T-helper 1 cell (primary cell): ENCODE data around the gene SLC25A1.
A peak's percentile ranks its signal among the peaks of the same experiment; 100 is the strongest.
"Not testable (repeated sequence)": the region's sequence is repeated elsewhere in the genome, so short reads cannot be mapped to it uniquely, and the experiment has no call there.

ENCODE experiments used
- DNase-seq, 5 donors: peaks; one replicate each; pipeline ENCODE4 v3.0.0-alpha.2; 2012 to 2020

Gene SLC25A1

DNA sequence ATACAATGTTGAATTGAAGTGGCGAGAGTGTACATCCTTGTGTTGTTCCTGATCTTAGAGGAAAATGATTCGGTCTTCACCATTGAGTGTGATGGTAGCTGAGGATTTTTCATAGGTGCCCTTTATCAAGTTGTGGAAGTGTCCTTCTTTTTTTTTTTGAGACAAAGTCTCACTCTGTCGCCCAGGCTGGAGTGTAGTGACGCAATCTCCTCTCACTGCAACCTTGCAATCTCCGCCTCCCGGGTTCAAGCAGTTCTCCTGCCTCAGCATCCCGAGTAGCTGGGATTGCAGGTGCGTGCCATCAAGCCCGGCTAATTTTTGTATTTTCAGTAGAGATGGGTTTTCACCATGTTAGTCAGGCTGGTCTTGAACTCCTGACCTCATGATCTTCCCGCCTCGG, 19.9 kb downstream of the SLC25A1 start:
- DNase-seq: not testable (repeated sequence)

DNA sequence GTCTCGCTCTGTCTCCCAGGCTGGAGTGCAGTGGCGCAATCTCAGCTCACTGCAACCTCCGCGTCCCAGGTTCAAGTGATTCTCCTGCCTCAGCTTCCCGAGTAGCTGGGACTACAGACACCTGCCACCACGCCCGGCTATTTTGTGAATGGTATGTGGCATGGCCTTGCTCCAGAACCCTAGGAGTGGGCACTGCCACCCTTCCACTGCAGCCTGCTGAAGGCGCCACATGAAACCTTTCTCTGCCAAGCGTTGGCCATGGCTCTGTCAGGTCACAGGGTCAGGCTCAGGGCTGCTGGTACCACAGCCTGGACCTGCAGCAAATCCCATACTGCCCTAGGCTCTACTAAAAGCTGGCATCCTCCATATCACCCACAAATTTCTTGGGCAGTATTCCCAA, 22.4 kb downstream of the SLC25A1 start:
- not testable (repeated sequence) for DNase-seq

DNA sequence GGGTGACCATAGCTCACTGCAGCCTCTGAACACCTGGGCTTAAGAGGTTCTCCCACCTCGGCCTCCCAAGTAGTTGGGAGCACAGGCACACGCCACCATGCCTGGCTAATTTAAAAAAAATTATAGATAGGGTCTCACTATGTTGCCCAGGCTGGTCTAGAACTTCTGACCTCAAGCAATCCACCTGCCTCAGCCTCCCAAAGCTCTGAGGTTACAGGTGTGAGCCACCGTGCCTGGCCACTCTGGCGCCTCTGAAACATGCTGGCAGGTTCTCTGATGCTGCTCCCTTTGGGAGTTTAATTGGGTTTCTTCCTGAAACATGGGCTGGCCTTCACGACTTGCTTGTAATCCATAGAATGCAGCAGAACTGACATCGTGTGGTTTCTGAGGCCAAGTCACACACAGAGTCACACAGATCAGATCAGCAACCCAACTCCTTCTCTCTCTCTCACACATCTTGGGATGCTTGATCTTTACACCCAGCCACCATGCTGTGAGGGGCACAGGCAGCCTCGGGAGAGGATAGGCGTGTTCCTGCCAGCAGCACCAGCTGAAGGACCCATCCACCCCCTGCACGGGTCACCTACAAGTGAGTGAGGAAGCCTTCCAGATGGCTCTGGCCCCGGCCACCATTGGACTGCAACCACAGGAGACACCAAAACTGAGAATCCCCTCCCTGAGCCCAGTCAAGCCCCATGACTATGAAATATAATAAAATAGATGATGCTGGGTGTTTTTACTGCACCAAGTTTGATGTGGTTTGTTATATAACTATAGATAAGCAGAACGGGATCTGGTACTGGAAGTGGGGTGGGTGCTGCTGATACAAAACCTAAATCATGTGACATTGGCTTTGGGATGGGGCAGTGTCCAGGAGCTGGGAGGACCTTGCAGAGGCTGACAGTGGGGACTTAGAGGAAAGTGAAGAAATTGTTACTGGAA, 25.3 kb downstream of the SLC25A1 start:
- no peak for DNase-seq

DNA sequence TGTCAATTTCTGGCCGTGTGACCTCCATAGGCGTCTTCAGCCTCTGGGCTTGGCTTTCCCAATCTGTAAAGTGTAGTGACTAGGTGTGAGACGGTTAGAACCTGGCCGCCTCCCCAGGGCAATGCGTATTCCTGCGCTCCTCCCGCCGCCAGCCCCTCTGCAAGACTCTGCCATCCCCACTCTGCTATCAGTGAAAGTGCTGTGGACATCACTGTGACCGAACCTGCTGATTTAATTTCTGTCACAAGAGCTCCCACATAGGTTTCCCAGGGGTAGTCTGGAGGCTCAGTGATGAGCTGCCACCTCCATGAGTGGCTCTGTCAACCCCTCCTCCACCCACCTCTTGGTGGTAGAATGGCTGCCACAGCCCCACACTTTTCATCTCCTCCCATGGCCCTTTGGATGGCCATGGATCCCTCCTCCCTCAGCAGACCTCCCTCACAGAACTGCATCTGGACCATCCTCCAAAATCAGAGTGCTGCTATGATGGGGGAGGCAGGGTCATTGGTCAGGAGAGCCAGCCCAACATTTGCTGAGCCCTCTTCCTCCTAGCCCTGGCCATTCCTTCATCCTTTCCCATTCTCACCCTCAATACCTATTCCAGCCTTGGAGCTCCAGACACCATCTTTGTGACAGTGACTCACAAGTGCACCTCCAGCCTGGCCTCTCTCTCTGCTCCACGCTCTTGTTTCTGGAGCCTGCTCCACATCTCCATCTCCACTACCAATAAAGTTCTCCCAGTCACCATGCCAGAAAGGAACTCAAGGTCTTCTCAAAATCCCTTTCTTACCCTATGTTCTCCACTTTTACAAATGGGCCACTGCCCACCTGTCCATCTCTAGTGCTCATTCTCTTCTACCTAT, 27.0 kb downstream of the SLC25A1 start:
- no peak for DNase-seq

DNA sequence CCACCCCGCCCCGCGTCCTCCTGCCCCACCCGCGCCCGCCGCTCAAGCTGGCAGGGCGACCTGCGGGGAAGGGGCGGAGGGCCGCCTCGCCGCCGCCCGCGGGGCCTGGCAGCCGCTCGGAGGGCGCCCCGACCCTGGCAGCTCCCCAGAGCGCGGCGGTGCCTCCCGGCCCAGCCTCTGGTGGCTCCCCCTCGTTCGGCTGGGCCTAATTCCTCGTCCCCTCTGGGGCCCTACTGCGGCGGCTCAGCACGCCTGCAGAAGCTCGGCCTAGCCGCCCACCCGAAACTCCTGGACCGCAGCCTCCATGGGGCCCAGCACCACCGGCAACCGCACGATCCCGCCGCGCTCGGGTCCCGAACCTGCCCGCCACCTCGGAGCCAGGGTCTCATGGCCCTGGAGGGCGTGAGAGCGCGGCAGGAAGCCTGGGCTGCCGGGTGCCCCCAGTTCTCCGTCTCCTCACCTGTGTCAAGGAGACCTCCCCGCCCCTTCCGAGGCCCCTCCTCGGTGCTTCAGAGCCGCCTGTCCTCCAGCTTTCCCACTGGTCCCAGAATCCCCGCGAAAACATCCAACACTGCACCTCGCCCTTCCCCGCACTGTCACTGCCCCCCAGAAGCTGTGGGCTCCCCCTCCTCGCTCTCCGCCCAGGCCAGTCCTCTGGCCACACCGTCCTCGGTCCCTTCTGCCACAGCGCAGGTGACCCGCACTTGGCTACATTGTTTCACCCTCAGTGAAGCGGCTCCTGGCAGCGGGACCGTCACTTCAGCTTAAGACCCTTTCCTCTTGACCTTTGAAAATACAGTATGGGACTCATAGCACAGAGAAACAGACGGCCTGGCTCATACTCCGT, 27.8 kb downstream of the SLC25A1 start:
- DNase-seq: no peak

DNA sequence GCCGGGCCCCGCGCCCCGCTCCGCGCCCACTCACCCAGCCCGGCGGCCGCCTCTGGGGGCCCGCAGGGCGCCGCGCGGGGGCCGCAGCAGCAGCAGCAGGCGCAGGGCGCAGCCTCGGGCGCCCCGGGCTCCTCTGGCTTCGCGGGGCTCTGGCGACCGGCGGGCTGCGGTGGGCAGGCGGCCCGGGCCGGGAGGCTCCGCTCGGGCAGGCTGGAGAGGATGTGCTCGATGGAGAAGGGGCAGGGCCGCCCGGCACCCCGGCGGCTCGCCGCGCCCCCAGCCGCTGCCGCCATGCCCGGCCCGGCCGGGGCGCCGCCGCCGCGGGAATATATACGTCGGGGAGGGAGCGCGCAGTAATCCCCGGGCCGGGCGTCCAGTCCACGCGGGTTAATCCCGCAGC, 28.5 kb downstream of the SLC25A1 start, which contains the start of gene GSC2:
Gene GSC2, minus strand, starts transcription at position 302 of the 400 bp plus-strand sequence. Its CDS starts 9 bp downstream, at position 293.
- DNase-seq: no peak

DNA sequence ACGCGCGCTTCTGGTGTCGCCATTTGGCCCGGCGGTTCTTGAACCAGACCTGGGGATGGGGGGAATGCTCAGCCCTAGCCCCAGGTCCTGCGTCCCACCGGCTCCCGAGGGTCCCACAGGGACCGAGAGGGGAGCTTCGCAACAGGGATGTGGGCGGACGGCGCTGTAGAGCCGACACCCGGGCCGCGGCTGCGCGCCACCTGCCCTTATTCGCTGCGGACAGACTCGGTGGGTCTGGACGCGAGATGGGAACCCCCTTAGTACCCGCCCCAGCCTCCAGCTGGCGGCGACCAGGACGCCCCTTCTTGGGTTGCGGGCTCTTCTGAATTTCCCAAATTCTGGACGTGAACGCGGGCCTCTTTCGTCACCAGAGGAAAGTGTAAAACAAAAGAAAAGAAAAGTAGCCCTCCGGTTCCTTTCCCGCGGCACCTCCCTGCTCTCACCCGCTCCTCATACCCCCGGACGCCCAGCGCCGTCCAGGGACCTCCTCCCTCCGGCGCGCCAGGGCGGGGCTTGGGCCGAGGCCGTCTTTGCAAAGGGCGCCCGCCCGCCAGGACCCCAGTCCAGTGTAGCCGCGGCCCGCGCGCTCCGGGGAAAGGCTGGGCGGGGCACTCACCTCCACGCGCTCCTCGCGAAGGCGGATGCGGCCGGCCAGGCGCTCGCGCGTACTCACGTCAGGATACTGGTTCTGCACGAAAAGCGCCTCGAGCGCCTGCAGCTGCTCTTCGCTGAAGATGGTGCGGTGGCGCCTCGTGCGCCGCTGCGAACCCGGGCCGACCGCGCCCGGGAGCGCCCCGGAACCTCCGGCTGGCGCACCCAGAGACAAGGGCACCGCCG, 29.3 kb downstream of the SLC25A1 start:
- peak in 3 of 5 donors; percentile 17 to 62 (median 23) for DNase-seq

DNA sequence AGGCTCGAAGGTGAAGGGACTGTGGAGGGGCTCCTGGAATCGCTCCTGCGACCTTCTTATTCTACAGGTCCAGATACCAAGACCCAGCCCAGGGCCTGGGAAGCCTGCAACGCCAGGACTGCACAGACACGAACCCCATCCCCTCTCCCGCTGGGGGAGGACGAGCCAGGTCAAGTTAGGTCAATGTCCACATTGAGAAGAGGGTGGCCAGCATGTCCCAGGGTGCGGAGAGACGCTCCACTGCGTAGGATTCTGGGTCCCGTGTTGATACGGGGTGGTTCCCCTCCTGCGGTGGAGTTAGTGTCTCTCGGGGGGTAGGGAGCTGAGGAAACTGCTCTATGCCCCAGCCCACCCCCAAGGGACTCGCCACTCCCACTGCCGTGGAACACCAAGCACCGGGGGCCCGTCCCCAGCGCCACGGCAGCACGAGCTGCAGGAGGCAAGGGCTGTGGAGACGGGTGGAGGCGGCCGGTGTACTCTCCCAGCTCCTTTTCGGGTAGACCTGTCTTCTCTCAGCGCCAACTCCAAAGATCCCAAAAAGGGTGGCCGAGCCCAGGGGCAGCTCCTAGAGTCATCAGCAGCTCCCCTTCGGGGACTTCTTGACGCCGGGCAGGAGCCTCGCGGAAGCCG, 30.0 kb downstream of the SLC25A1 start:
- DNase-seq: no peak

DNA sequence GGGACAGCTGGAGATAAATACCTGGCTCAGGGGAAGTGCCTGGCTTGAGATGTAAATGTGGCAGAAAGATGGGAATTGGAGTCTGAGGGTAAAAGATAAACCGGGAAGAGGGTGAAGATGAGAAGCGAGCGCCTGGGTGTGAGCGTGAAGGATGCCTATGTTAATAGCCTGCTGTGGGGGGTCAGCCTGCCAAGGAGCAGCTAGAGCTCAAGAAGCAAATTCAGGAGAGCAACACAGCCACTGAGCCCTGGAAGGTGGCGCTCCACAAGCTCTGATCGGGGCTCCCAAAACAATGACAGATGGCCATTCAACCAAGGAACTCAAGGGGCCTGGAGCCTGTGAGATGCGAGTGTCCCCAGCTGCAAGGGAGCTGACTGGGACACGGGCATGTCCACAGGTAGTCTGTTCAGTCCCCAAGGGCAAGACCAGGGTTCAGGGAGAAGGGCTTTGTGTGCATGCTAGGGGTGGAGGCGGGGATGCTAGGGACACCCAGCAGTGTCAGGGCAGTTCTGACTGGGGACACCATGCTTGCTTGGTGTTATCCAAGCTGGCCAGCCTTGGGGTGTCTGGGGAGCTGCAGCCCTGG, 31.2 kb downstream of the SLC25A1 start:
- no peak for DNase-seq

DNA sequence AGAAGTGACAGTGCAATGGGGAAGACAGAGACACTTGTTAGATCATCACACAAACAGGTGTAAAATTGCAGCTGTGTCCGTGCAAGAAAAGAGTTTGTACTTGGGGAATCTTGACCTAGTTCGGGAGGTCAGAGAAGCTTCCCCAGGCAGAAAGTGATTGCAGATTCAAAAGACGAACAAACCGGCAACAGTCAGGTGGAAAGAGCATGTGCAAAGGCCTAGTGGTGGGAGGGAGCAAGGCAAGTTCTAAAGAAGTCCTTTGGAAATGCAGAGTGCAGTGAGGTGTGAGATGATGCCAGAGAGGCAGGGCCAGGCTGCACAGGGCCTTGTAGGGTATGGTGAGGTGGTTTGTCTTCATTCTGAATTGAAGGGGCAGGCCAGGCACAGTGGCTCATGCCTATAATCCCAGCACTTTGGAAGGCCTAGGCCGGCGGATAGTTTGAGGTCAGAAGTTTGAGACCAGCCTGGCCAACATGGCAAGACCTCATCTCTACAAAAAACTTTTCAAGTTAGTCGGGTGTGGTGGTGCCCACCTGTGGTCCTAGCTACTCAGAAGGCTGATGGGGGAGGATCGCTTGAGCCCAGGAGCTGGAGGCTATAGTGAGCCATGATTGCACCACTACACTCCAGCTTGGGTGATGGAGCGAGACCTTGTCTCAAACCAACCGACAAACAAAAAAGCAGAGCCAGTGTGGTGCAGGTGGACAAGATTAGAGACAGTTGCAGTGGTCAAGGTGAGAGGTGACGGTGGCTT, 32.1 kb downstream of the SLC25A1 start:
- DNase-seq: no peak

DNA sequence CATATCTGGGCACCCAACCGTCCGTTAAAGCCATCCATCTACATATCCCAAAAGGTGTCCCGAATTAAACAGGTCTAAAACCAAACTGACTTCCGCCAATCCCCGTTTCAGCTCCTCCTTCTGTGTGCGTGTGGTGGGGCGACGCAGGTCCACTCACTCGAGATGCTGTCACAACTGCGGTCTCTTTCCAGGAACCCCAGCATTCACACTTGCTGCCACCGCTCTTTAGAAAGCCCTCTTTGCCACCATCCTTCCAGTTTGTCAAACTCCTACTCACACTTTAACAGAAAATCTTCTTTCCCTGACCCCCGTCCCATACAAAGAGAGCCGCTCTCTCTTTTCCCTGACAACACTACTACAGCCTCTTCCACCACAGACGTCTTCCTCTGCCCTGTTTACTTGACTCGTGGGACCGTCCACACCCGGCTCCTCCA, 34.6 kb downstream of the SLC25A1 start:
- peak in 2 of 5 donors; percentile 11 to 55 for DNase-seq

DNA sequence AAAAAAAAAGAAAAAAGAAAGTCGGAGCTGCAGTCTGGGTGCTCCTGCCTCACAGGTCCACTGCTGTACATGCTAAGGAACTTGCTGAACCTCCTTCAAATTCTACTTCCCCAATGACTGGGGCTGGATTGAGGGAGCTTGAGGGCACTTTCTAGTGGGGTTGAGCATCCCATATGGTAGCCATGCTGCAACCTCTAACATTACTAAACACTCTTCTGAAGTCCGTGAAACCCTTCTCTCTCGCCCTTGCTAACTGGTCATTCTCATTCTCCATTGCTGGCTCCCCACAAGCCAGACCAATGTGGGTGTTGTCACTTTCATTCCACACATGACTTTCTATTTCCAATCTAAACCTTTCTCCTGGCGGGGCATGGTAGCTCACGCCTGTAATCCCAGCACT, 35.3 kb downstream of the SLC25A1 start:
- DNase-seq: no peak

DNA sequence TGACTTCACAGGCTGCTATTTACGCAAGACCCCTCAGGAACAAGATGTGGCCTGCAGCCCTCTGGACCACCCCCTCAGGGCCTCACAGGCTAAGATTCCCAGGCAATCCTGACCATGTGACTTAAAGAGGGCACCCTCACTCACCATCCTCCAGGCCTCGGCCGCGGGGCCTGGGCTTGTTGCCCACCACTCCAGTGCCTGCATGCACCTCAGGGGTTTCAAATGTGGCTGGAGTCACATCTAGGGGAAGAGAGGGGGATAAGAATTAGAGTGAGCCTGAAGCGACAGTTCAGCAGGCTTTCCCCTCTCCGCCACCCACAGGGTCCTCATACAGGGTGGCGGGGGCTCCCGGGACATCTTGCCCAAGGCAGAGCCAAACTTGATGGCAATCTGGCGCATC, 36.1 kb downstream of the SLC25A1 start:
- DNase-seq: no peak

DNA sequence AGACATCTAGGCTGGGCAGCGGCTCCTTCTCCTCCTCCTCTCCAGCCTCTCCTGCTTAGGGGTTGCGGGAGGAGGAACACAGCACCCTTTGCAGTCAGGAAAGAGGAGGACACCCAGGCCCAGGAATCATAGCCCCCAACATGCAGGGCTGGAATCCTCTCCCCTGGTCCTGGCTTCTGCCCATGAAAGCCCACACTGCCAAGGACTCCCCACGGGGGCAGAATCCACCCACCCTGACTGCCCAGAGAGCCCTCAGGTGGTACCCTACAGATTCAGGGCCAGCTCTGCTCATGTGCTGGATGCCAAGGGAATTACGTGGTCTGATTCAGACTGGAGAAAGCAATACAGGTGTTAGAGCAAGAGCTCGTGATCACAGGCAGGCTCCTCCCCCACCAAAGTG, 38.6 kb downstream of the SLC25A1 start:
- no peak for DNase-seq

DNA sequence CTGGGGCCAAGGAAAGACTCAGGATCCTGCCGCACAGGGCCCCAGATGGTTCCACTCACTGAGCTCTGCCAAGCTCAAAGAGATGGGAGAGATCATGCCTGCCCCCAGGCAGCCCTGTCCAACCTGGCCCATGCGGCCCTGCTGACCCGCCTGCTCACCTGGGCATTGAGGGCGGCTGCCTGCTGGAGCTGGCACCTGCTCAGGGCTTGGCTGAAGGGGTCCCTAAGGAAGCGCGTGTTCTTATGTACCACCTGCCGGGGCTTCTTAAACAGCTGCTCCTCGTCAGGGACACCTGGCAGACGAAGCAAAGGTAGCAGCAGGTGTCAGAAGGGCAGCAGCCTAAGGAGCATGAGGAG, 39.6 kb downstream of the SLC25A1 start:
- DNase-seq: no peak

DNA sequence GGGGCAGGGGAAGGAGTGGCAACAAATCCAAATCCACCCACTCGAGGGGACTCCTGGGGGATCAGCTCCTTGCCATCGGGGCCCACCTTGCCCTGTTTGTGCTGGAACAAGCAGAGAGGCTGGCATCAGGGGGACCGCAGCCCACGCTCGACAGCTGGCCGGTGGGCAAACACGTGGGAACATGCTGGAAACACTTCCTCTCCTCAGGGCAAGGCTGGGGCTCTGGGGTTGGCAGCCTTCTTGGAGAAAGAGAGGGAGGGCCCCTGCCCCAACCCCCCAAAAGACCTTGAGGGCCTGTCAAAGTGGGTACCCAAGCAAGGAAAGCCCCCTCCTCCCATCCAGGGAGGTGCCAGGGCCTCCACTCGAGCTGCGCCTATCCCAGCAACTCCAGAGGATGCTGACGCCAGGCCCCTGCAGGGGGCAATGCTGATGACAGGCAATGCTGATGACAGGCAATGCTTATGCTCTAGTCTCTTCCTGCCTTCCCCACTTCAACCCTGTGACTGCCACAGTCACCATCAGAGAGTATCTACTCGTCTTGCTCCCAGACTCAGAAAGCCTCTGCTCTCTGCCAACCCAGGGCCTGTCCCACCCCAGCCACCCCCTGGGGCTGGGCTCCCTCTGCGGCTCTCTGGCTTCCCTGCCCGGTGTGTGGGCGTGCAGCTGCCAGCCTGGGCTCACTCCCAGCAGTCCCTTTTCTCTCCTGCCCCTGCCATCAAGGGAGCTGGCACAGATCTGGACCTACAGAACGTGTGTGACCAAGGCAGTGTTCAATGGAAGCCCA, 40.1 kb downstream of the SLC25A1 start:
- no peak for DNase-seq

DNA sequence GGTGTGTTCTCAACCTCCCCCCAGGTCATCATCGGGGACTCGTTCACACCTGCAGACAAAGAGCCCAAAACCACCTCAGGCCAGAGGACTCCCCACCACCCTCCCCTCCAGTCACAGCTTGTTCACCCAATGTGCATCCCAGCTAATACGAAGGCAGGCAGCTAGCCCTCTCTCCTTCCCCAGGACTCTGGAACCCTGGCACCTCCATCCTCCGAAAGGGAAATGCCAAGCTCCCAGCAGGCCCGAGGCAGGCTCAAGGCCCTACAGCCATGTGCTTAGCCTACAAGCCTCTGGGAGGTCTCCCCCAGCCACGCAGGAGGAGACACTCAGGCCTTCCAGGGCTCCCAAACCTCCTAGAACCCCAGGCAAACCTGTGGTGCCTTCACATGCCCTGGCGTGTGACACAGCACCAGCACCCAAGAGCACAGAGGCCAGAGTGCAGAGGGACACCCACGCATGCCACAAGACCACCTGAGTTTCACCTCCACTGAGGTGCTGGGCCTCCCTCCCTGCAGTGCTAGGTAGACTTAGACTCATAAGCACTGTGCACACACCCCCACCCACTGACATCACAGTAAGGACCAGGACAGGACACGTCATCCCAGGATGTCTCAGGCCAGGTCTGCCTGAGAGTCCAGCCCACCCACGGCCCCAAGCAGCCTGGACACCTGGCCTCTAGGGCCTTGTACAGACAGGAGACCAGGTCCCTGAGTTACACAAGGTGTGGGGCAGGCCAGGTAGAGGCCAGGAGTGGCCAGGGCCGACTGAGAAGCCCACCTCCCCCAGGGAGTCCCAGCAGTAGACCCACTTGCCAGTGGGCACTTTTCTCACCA, 40.9 kb downstream of the SLC25A1 start:
- no peak for DNase-seq

DNA sequence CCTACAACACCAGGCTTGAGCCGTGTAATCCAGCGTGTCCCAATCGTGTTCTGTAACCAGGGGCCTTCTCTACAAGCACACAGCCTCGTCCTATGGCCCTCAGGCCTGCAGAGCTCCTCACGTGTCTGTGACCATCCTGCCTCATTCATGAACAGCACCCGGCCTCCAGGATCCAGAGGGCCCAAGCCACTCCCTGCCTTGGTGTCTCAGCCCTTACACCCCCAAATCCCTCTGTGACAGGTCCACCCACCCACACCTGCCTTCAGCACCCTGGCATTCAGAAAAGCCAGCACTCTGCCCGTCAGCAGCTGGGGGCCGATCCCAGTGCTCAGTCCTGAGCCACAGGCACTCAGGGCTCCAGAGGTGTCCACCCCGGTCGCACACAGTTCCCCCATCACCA, 41.6 kb downstream of the SLC25A1 start:
- no peak for DNase-seq
